ENCODE measurements around the gene BCL6. TPM values are rescaled to one million over a fixed set of nuclear protein-coding genes. Genes with fewer than 3 reads are reported as not detected.

Gene BCL6
- total RNA-seq, 1 experiment from 2014 or later: 2.8 TPM

DNA sequence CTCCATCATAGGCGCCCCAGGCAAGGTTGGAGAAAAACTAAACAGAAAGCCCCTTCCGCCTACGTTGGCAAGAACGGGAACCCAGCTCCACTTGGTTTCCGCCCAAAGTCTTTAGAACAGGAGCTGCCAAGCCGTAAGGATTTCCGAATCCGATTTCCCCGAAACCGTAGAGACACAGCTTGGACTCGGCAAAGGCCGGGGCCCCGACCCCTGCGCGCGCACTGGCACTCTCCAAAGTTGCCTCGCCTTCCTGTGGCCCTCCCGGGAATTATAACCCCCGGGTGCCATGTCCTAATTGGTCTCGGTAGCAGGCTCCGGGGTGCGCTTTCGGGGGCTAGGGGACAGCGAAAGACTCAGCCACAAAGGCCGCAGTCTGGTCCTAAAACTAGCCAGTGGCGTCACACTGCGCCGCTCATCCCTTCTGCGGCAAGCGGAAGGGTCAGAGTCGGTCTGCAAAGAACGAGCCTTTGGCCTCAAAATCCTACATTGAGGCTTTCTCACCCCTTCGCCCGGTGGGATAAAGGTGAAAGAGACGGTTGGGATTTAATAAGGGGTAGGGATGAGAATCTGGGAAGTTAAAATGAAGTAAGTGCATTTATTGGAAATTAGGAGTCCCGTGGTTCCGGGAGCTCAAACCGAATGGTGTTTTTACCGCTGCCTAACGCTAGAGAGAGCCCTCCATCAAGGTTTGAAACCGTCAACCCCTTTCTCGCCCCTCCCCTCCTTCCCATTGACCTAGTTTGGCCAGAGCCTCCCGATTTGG, 6.8 kb downstream of the BCL6 start:
- Histone ChIP-seq H3K36me3 (replicated peaks; ENCODE audit: control insufficient read depth, insufficient read depth, low read length) (no peaks in the 10 kb centered on the region; the same call in 1 of the 2 replicates), H3K4me3 (ENCODE audit: insufficient read depth, low read depth, low read length) (peak overlapping the region; percentile 65), H3K27me3 (ENCODE audit: control insufficient read depth, insufficient read depth, low read length) (peaks cover 24% of the 10 kb centered on the region)
- peak; percentile 93 for DNase-seq

DNA sequence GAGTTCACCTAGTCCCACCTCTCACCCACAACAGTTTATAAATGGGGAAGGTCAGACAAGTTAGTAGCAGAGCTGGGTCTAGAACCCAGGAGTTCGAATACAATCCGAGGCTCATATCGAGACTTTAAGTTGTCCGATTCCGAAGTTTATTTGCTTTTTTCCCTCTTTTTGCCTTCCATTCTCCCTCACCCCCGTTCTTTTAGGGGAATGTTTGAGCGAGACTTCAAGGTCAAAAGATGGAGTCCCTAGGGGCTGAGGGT, 7.3 kb downstream of the BCL6 start:
- no peaks in the 10 kb centered on the region; the same call in 1 of the 2 replicates for H3K36me3 ChIP-seq (replicated peaks; ENCODE audit: control insufficient read depth, insufficient read depth, low read length)
- no peak for DNase-seq
- H3K4me3 ChIP-seq (ENCODE audit: insufficient read depth, low read depth, low read length): peak overlapping the region; percentile 65
- H3K27me3 ChIP-seq (ENCODE audit: control insufficient read depth, insufficient read depth, low read length): peaks cover 21% of the 10 kb centered on the region

DNA sequence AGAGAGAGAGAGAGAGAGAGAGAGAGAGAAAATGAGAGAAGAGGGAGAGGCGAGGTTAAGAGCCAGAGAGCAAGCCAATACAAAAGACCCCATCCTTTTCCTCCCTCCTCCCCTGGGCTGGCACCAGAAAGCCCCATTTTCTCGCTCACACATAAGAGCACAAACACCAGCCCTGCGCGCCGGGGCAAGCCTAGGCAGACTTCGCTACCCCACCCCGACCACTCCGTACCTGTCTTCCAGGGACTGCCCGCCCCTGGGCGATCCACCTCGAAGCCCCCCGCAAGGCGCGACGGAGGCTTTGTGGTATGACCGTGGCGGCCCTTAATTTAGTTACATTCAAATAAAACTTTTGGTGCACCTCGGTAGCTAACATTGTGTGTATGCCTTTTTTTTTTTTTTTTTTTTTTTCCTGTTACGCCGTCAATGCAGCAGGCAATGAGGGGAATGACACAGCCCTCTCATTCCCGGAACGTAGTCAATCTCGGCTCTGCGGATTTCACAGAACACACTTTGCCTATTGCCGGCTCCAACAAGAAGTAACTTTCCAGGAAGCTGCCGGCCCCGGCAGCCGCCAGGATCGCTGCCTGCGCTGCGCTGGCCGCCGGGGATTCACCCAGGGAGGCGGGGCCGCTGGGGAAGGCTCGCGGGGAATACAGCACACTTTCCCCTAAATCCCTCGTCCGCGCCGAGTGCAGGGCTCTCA, 7.7 kb downstream of the BCL6 start:
- H3K27me3 ChIP-seq (ENCODE audit: control insufficient read depth, insufficient read depth, low read length): peaks cover 16% of the 10 kb centered on the region
- H3K4me3 ChIP-seq (ENCODE audit: insufficient read depth, low read depth, low read length): peak overlapping the region; percentile 65
- no peaks in the 10 kb centered on the region; the same call in 1 of the 2 replicates for H3K36me3 ChIP-seq (replicated peaks; ENCODE audit: control insufficient read depth, insufficient read depth, low read length)
- DNase-seq: peak; percentile 82

DNA sequence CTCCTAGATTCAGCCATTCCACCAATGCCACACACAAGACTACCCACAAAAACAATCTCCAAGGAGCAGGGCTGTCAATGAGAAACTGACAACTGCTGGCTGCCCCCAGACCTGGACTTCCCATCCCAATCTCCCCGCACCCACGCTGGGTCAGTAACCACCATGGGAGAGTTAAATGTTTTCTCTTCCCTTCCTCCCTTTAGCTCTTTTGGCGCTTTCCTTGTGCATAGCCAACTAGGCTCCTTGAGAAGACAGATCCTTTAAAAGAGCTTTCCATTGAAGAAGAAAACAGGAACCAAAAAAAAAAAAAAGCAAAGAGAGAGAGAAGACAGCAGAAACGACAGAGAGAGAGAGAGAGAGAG, 8.3 kb downstream of the BCL6 start:
- DNase-seq: no peak
- Histone ChIP-seq H3K4me3 (ENCODE audit: insufficient read depth, low read depth, low read length) (peak overlapping the region; percentile 65), H3K36me3 (replicated peaks; ENCODE audit: control insufficient read depth, insufficient read depth, low read length) (no peaks in the 10 kb centered on the region; the same call in 1 of the 2 replicates), H3K27me3 (ENCODE audit: control insufficient read depth, insufficient read depth, low read length) (peaks cover 15% of the 10 kb centered on the region)

DNA sequence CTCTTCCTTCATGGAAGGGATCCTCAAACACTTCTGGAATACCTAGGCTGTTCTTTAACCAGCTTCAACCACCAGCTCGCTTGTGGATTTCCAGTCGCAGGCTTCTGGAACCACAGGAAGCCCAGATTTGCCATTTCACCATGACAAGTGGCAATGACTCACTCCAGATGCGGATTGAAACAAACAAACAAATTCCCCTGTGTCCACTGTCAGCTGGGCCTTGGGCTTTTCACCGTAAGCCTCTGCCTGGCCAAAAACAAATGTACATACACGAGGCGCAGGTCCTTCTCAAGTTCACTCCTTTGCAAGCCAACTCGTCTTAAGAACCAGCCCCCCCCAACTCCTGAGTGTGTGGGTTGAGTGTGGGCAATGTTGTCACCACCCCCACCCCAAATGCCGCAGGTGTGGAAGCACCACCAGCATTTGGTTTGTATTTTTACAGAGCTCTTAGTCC, 8.8 kb downstream of the BCL6 start:
- Histone ChIP-seq H3K27me3 (ENCODE audit: control insufficient read depth, insufficient read depth, low read length) (peaks cover 12% of the 10 kb centered on the region), H3K4me3 (ENCODE audit: insufficient read depth, low read depth, low read length) (no peak overlapping the region), H3K36me3 (replicated peaks; ENCODE audit: control insufficient read depth, insufficient read depth, low read length) (no peaks in the 10 kb centered on the region; the same call in none of the 2 replicates)
- DNase-seq: no peak

DNA sequence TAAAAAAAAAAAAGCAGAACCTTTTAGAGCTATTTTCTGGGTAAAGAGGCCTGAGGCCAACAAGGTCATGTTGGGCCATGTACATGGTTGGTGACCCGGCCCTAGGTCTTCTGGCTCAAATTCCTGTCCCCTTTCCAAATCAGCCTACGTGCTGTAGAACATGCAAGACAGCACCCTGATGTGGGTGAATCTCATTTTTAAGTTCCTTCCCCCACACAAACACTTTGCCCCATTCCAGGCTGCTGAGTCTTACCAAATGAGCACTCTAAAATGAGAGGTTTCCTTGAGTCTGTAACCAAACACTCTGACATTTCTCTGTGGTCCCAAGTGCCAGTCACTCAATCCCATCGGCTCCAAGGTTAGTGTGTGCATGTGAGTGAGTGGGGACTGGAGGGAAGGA, 9.4 kb downstream of the BCL6 start:
- DNase-seq: no peak
- H3K36me3 ChIP-seq (replicated peaks; ENCODE audit: control insufficient read depth, insufficient read depth, low read length): no peaks in the 10 kb centered on the region; the same call in none of the 2 replicates

DNA sequence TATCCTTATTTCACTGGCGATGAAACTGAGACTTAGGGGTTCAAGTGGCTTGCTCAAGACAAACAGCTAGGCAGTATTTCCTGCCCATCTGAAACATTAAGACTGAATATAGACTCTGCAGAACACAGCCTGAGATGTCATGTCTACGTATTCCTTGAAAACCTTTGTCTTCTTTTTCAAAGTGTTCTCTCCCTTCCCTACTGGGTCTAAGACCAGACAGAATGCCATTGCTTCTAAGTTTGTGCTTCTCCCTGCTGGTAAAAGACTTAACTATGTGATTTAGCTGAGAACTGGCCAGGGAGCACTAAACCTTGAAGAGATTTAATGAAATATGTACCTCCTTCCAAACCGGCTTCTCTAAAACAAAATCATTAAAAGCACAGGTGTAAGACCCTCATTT, 9.9 kb downstream of the BCL6 start:
- DNase-seq: no peak
- Histone ChIP-seq H3K36me3 (replicated peaks; ENCODE audit: control insufficient read depth, insufficient read depth, low read length) (no peaks in the 10 kb centered on the region; the same call in none of the 2 replicates), H3K27me3 (ENCODE audit: control insufficient read depth, insufficient read depth, low read length) (peaks cover 5% of the 10 kb centered on the region), H3K4me3 (ENCODE audit: insufficient read depth, low read depth, low read length) (no peak overlapping the region)

More for the DNA sequence above, 9.4 kb downstream of the BCL6 start:
- H3K27me3 ChIP-seq (ENCODE audit: control insufficient read depth, insufficient read depth, low read length): peaks cover 8% of the 10 kb centered on the region
- H3K4me3 ChIP-seq (ENCODE audit: insufficient read depth, low read depth, low read length): no peak overlapping the region

DNA sequence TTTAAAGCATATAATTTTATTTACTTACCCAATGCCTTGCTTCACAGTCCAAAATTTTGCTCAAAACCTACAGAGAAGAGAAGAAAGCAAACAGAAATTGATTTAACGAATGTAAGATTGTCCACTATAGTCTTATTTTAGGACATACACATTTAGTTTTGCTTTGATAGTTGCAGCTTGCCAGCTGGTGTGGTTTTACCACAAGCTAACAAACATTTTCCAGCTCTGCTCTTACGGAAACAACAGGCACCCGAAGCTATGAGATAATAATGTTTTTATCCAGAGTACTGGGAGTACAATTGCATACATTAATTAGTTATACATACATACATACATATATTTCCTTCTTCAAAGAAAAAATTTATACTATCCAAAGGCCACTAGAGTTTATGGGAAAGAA, 10.4 kb downstream of the BCL6 start:
- Histone ChIP-seq H3K36me3 (replicated peaks; ENCODE audit: control insufficient read depth, insufficient read depth, low read length) (peaks cover 1% of the 10 kb centered on the region), H3K4me3 (ENCODE audit: insufficient read depth, low read depth, low read length) (no peak overlapping the region), H3K27me3 (ENCODE audit: control insufficient read depth, insufficient read depth, low read length) (peaks cover 5% of the 10 kb centered on the region)
- no peak for DNase-seq

DNA sequence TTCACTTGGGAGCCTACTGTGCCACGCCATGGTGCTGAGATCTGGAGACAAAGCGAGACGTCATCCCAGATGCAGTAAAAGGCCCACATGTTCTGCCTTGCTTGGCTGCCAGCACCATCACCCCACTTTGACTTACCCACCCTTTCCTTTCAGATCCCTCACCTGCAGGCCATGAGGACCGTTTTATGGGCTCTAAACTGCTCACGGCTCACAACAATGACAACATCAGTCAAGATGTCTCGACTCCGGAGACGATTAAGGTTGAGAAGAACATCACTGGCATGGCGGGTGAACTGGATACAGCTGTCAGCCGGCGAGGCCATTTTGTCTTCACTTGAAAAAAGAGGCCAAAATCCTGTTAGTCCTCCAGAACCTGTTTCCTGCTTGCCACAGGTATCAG, 11.9 kb downstream of the BCL6 start:
- no peak for DNase-seq
- Histone ChIP-seq H3K36me3 (replicated peaks; ENCODE audit: control insufficient read depth, insufficient read depth, low read length) (peaks cover 2% of the 10 kb centered on the region), H3K4me3 (ENCODE audit: insufficient read depth, low read depth, low read length) (no peak overlapping the region), H3K27me3 (ENCODE audit: control insufficient read depth, insufficient read depth, low read length) (peaks cover 5% of the 10 kb centered on the region)

DNA sequence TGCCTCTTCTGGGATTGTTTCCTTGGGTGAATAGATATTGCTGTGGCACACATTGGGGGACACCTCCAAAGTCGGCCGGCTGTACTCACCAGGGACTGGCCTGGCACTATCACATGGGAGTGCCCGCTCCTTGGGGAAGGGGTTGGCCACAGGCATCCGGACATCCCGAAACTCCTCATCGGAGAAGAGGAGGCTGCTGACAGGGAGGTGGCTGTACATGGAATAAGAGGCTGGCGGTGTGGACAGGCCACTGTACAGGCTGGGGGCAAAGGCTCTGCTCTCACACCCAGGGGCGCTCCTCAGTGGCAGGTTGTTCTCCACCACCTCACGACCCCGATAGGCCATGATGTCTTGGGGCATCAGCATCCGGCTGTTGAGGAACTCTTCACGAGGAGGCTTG, 15.7 kb downstream of the BCL6 start:
- Histone ChIP-seq H3K27me3 (ENCODE audit: control insufficient read depth, insufficient read depth, low read length) (no peaks in the 10 kb centered on the region), H3K4me3 (ENCODE audit: insufficient read depth, low read depth, low read length) (no peak overlapping the region), H3K36me3 (replicated peaks; ENCODE audit: control insufficient read depth, insufficient read depth, low read length) (peaks cover 3% of the 10 kb centered on the region)
- no peak for DNase-seq

DNA sequence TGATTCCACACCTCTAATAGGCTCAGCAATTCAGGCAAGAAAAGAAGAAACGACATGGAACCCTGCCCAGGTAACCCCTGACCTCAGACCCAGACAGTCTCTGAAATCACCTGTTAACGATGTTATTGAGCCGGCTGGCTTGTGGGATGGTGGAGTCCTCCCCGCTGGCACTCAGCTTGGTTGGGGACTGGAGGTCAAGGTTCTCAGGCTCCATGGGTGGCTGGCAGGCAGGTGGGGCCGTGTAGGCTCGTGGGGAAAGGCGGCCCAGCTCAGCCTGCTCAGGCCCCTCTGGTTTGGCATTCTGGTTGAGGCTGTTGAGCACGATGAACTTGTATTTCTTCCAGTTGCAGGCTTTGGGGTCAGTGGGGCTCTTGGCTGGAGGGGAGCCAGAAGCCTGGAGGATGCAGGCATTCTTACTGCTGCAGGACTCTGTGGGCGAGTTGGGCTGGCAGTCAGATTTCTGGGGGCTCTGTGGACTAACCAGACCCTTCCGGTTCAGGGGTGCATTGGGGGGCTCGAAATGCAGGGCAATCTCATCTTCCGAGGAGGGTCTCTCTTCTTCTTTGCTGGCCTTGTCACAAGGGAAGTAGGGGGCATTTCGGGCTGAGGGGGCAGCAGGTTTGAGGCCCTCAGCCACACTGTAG, 16.2 kb downstream of the BCL6 start:
- peaks cover 3% of the 10 kb centered on the region for H3K36me3 ChIP-seq (replicated peaks; ENCODE audit: control insufficient read depth, insufficient read depth, low read length)

DNA sequence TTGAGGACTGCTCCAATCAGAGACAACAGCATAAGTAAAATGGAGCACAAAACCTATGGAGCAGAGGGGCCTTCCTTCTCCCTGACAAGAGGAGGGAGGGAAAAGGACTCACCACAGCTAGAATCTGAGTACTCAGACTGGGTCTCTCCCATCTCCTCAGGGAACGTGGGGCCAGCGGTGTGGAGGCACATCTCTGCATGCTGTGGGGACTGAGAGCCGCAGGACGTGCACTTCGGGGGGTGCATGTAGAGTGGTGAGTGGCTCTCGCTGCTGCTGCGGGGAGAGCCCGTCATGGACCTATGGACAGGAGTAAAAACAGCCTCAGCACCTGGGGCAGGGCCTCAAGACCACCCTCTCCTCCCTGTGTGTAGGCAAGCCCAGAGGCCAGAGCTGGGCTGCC, 17.0 kb downstream of the BCL6 start:
- Histone ChIP-seq H3K36me3 (replicated peaks; ENCODE audit: control insufficient read depth, insufficient read depth, low read length) (peaks cover 3% of the 10 kb centered on the region), H3K4me3 (ENCODE audit: insufficient read depth, low read depth, low read length) (no peak overlapping the region), H3K27me3 (ENCODE audit: control insufficient read depth, insufficient read depth, low read length) (no peaks in the 10 kb centered on the region)
- DNase-seq: no peak

More for the DNA sequence above, 16.2 kb downstream of the BCL6 start:
- DNase-seq: no peak
- Histone ChIP-seq H3K27me3 (ENCODE audit: control insufficient read depth, insufficient read depth, low read length) (no peaks in the 10 kb centered on the region), H3K4me3 (ENCODE audit: insufficient read depth, low read depth, low read length) (no peak overlapping the region)

DNA sequence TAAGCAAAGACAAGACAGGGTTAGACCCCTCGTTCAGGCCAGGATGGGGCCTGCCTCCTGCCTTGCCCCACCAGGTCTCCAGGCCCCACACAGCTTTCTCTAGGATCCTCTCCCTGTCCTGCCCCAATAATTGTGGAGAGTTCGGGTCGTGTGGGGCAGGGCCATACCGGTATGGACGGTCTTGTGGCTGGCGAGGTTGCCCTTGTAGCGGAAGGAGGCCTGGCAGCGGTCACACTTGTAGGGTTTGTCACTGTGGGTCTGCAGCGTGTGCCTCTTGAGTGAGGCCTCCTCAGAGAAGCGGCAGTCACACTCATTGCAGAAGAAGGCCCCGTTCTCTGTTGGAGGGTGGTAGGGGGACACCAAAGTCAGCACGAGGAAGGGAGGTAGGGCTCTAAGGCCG, 18.7 kb downstream of the BCL6 start:
- H3K4me3 ChIP-seq (ENCODE audit: insufficient read depth, low read depth, low read length): no peak overlapping the region
- H3K27me3 ChIP-seq (ENCODE audit: control insufficient read depth, insufficient read depth, low read length): no peaks in the 10 kb centered on the region
- peaks cover 3% of the 10 kb centered on the region for H3K36me3 ChIP-seq (replicated peaks; ENCODE audit: control insufficient read depth, insufficient read depth, low read length)
- DNase-seq: no peak

DNA sequence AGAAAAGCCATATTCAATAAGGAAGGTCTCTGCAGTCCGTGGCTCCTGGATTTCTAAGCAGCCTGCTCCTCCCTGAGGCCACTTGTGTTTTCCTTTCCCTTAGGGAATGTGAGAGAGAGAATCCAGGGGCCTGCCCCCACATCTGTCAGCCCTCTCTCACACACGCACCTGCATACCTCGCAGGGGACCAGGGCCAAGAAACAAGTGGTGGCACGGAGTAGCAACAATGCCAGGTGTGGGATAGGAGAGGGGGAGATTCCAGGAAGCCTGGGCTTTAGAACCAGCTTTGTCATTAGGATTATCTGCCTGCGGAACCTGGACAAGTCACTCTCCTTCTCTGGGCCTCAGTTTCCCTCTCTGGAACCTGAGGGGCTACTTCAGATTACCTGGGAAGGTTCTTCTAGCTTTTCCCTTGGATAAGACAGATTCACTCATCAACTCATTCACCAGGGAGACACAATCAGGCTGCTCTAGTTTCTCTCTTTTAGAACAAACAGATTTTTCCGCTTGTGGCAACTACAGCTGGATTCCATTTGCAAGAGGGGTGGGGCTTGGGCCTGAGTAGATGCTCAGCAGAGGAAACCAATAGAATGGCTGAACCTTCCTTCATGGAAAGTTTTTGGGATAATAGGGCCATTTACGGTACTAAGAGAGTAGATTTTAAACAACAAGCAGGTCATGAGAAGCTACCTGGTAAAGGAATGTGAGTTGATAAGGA, 19.5 kb downstream of the BCL6 start:
- Histone ChIP-seq H3K4me3 (ENCODE audit: insufficient read depth, low read depth, low read length) (no peak overlapping the region), H3K36me3 (replicated peaks; ENCODE audit: control insufficient read depth, insufficient read depth, low read length) (peaks cover 3% of the 10 kb centered on the region), H3K27me3 (ENCODE audit: control insufficient read depth, insufficient read depth, low read length) (no peaks in the 10 kb centered on the region)
- peak; percentile 33 for DNase-seq

Data from H7 (cell line).